ENCODE results near the gene BRCC3.

BRCC3 gene

GRCh38 chrX:155048977-155049619 lies 22.2 kb upstream of the BRCC3 start:
- H4K12ac ChIP-seq (ENCODE audit: low read depth, low read length) = no peak overlapping the region
- no peaks in the 10 kb centered on the region for H3K79me2 ChIP-seq (ENCODE audit: control insufficient read depth, insufficient read depth, low read length, poor library complexity)
- H3K4me1 ChIP-seq (ENCODE audit: control insufficient read depth in 1 of 2, insufficient read depth in 2 of 2, low read length in 2 of 2) = no peaks in the 10 kb centered on the region
- H3K4me3 ChIP-seq (ENCODE audit: low read depth, low read length) = no peak overlapping the region
- no peaks in the 10 kb centered on the region for H3K27me3 ChIP-seq (ENCODE audit: insufficient read depth, low read length)
- no peak overlapping the region for H3K9ac ChIP-seq (ENCODE audit: low read length)
- H2AK5ac ChIP-seq (ENCODE audit: low read length) = no peak overlapping the region
- no peak overlapping the region for H2BK5ac ChIP-seq (ENCODE audit: low read depth, low read length, poor library complexity)
- no peak overlapping the region for H3K14ac ChIP-seq (ENCODE audit: low read length)
- no peaks in the 10 kb centered on the region for H3K9me3 ChIP-seq (ENCODE audit: insufficient read depth, low read depth, low read length)
- WGBS (ENCODE audit: extremely low coverage, insufficient coverage, insufficient read length) = no CpG with 5 or more reads among the region's 9 CpGs
- DNase-seq = peak in 1 of 2 donors; percentile 19
- H3K23ac ChIP-seq (ENCODE audit: low read length) = no peak overlapping the region
- no peak overlapping the region for H3K4ac ChIP-seq (ENCODE audit: low read depth, low read length)
- no peaks in the 10 kb centered on the region for H3K79me1 ChIP-seq (ENCODE audit: low read length)
- H3K27ac ChIP-seq (ENCODE audit: low read depth, low read length) = no peak overlapping the region
- no peak overlapping the region for H2AFZ ChIP-seq (ENCODE audit: insufficient read depth, low read length, poor library complexity)
- no peak overlapping the region for H4K91ac ChIP-seq (ENCODE audit: low read depth, low read length)
- no peak overlapping the region for H4K8ac ChIP-seq (ENCODE audit: low read depth, low read length)
- H3K36me3 ChIP-seq (ENCODE audit: control insufficient read depth in 1 of 2, insufficient read depth in 2 of 2, low read length in 2 of 2) = peaks cover 2 to 6% of the 10 kb centered on the region in 2 experiments
- no peak overlapping the region for H2BK12ac ChIP-seq (ENCODE audit: low read length)
- H3K18ac ChIP-seq (ENCODE audit: low read length) = no peak overlapping the region
- no peak overlapping the region for H2BK120ac ChIP-seq (ENCODE audit: insufficient read depth, low read length, poor library complexity)
- H3K4me2 ChIP-seq (ENCODE audit: low read length) = no peak overlapping the region

GRCh38 chrX:155052738-155053498 lies 18.4 kb upstream of the BRCC3 start:
- no peak overlapping the region for H2AK5ac ChIP-seq (ENCODE audit: low read length)
- no peak overlapping the region for H2BK12ac ChIP-seq (ENCODE audit: low read length)
- peaks cover 2 to 5% of the 10 kb centered on the region in 2 experiments for H3K4me1 ChIP-seq (ENCODE audit: control insufficient read depth in 1 of 2, insufficient read depth in 2 of 2, low read length in 2 of 2)
- H3K23ac ChIP-seq (ENCODE audit: low read length) = no peak overlapping the region
- H3K14ac ChIP-seq (ENCODE audit: low read length) = no peak overlapping the region
- no peaks in the 10 kb centered on the region for H3K79me2 ChIP-seq (ENCODE audit: control insufficient read depth, insufficient read depth, low read length, poor library complexity)
- H3K27me3 ChIP-seq (ENCODE audit: insufficient read depth, low read length) = no peaks in the 10 kb centered on the region
- DNase-seq = no peak
- H3K79me1 ChIP-seq (ENCODE audit: low read length) = no peaks in the 10 kb centered on the region
- no CpG with 5 or more reads among the region's 5 CpGs for WGBS (ENCODE audit: extremely low coverage, insufficient coverage, insufficient read length)
- H4K91ac ChIP-seq (ENCODE audit: low read depth, low read length) = no peak overlapping the region
- no peak overlapping the region for H4K12ac ChIP-seq (ENCODE audit: low read depth, low read length)
- peaks cover 3 to 4% of the 10 kb centered on the region in 2 experiments for H3K36me3 ChIP-seq (ENCODE audit: control insufficient read depth in 1 of 2, insufficient read depth in 2 of 2, low read length in 2 of 2)
- H2AFZ ChIP-seq (ENCODE audit: insufficient read depth, low read length, poor library complexity) = no peak overlapping the region
- no peak overlapping the region for H3K4me2 ChIP-seq (ENCODE audit: low read length)
- no peak overlapping the region for H3K4ac ChIP-seq (ENCODE audit: low read depth, low read length)
- no peaks in the 10 kb centered on the region for H3K9me3 ChIP-seq (ENCODE audit: insufficient read depth, low read depth, low read length)
- no peak overlapping the region for H4K8ac ChIP-seq (ENCODE audit: low read depth, low read length)
- no peak overlapping the region for H3K18ac ChIP-seq (ENCODE audit: low read length)
- no peak overlapping the region for H3K9ac ChIP-seq (ENCODE audit: low read length)
- H3K27ac ChIP-seq (ENCODE audit: low read depth, low read length) = no peak overlapping the region
- H2BK120ac ChIP-seq (ENCODE audit: insufficient read depth, low read length, poor library complexity) = no peak overlapping the region
- no peak overlapping the region for H3K4me3 ChIP-seq (ENCODE audit: low read depth, low read length)
- H2BK5ac ChIP-seq (ENCODE audit: low read depth, low read length, poor library complexity) = no peak overlapping the region

- H3K4me1 ChIP-seq (ENCODE audit: control insufficient read depth in 1 of 2, insufficient read depth in 2 of 2, low read length in 2 of 2) = peaks cover 2 to 5% of the 10 kb centered on the region in 2 experiments
- H4K8ac ChIP-seq (ENCODE audit: low read depth, low read length) = no peak overlapping the region
- no peak overlapping the region for H3K4me3 ChIP-seq (ENCODE audit: low read depth, low read length)
- no peak overlapping the region for H4K12ac ChIP-seq (ENCODE audit: low read depth, low read length)
- H2BK12ac ChIP-seq (ENCODE audit: low read length) = no peak overlapping the region
- H3K79me2 ChIP-seq (ENCODE audit: control insufficient read depth, insufficient read depth, low read length, poor library complexity) = no peaks in the 10 kb centered on the region
- peaks cover 3 to 4% of the 10 kb centered on the region in 2 experiments for H3K36me3 ChIP-seq (ENCODE audit: control insufficient read depth in 1 of 2, insufficient read depth in 2 of 2, low read length in 2 of 2)
- H3K4me2 ChIP-seq (ENCODE audit: low read length) = no peak overlapping the region
- H3K79me1 ChIP-seq (ENCODE audit: low read length) = no peaks in the 10 kb centered on the region
- no CpG with 5 or more reads among the region's 3 CpGs for WGBS (ENCODE audit: extremely low coverage, insufficient coverage, insufficient read length)
- no peak overlapping the region for H4K91ac ChIP-seq (ENCODE audit: low read depth, low read length)
- H3K14ac ChIP-seq (ENCODE audit: low read length) = no peak overlapping the region
- no peaks in the 10 kb centered on the region for H3K27me3 ChIP-seq (ENCODE audit: insufficient read depth, low read length)
- H3K4ac ChIP-seq (ENCODE audit: low read depth, low read length) = no peak overlapping the region
- H3K27ac ChIP-seq (ENCODE audit: low read depth, low read length) = no peak overlapping the region
- no peak overlapping the region for H3K9ac ChIP-seq (ENCODE audit: low read length)
- H3K18ac ChIP-seq (ENCODE audit: low read length) = no peak overlapping the region
- H2AFZ ChIP-seq (ENCODE audit: insufficient read depth, low read length, poor library complexity) = no peak overlapping the region
- no peak overlapping the region for H2BK5ac ChIP-seq (ENCODE audit: low read depth, low read length, poor library complexity)
- H2AK5ac ChIP-seq (ENCODE audit: low read length) = no peak overlapping the region
- no peak overlapping the region for H2BK120ac ChIP-seq (ENCODE audit: insufficient read depth, low read length, poor library complexity)
- no peak for DNase-seq
- H3K9me3 ChIP-seq (ENCODE audit: insufficient read depth, low read depth, low read length) = no peaks in the 10 kb centered on the region
- no peak overlapping the region for H3K23ac ChIP-seq (ENCODE audit: low read length)
Measured at GRCh38 chrX:155053656-155054055, 17.7 kb upstream of the BRCC3 start.

GRCh38 chrX:155054255-155054654 lies 17.1 kb upstream of the BRCC3 start:
- Histone ChIP-seq H3K23ac (ENCODE audit: low read length) (no peak overlapping the region), H3K4ac (ENCODE audit: low read depth, low read length) (no peak overlapping the region), H3K79me1 (ENCODE audit: low read length) (no peaks in the 10 kb centered on the region), H3K4me2 (ENCODE audit: low read length) (no peak overlapping the region), H3K18ac (ENCODE audit: low read length) (no peak overlapping the region), H3K27ac (ENCODE audit: low read depth, low read length) (no peak overlapping the region), H2BK12ac (ENCODE audit: low read length) (no peak overlapping the region), H2BK120ac (ENCODE audit: insufficient read depth, low read length, poor library complexity) (no peak overlapping the region), H3K79me2 (ENCODE audit: control insufficient read depth, insufficient read depth, low read length, poor library complexity) (no peaks in the 10 kb centered on the region), H2AK5ac (ENCODE audit: low read length) (no peak overlapping the region), H4K8ac (ENCODE audit: low read depth, low read length) (no peak overlapping the region), H3K36me3 (ENCODE audit: control insufficient read depth in 1 of 2, insufficient read depth in 2 of 2, low read length in 2 of 2) (peaks cover 3 to 4% of the 10 kb centered on the region in 2 experiments), H3K14ac (ENCODE audit: low read length) (no peak overlapping the region), H2BK5ac (ENCODE audit: low read depth, low read length, poor library complexity) (no peak overlapping the region), H3K27me3 (ENCODE audit: insufficient read depth, low read length) (no peaks in the 10 kb centered on the region), H2AFZ (ENCODE audit: insufficient read depth, low read length, poor library complexity) (no peak overlapping the region), H4K12ac (ENCODE audit: low read depth, low read length) (no peak overlapping the region), H4K91ac (ENCODE audit: low read depth, low read length) (no peak overlapping the region), H3K9ac (ENCODE audit: low read length) (no peak overlapping the region), H3K9me3 (ENCODE audit: insufficient read depth, low read depth, low read length) (no peaks in the 10 kb centered on the region), H3K4me1 (ENCODE audit: control insufficient read depth in 1 of 2, insufficient read depth in 2 of 2, low read length in 2 of 2) (peaks cover 2 to 5% of the 10 kb centered on the region in 2 experiments), H3K4me3 (ENCODE audit: low read depth, low read length) (no peak overlapping the region)
- no CpG with 5 or more reads among the region's 4 CpGs for WGBS (ENCODE audit: extremely low coverage, insufficient coverage, insufficient read length)
- no peak for DNase-seq
